Heart left ventricle (tissue), 13 donors: ENCODE results near the gene SPI1.

Experiments
- POLR2A ChIP-seq, 2 donors: fragments of 450-650 bp; IDR thresholded peaks; one replicate each; pipeline ENCODE4 v1.6.1; 2017; ENCODE audit warnings: antibody characterized with exemption in 2 of 2, mild to moderate bottlenecking in 2 of 2, moderate library complexity in 2 of 2
- TF ChIP-seq, protein P1 (sequence below), 12 donors: fragments of 200-600 bp; sonication (generic) in 4 of 12; IDR thresholded peaks; one replicate each; pipeline versions ENCODE4 v1.5.0 to v1.8.0; 2018 to 2022; ENCODE audit warnings: antibody characterized with exemption in 12 of 12, mild to moderate bottlenecking in 5 of 12
- donor health status: ischemic (EF 13 %, LVEDD 7.1; RV severe dilation, severe dysfunction).
- donor health status: DM: no; HTN: yes; CAD: no.
- donor health status: DM: no; HTN: no; CAD: no.
- donor health status: ischemic (EF 25% LVEDD 6.9; RV normal size, moderate dysfunction).
- donor health status: ischemic (EF 25% LVEDD 5.7; RV mildly dilated, moderate dysfunction).
- donor health status: ischemic (EF 35%, LVEDD 5.7; RV mildly dilated, moderate dysfunction).
- donor health status: nonischemic (EF 11% LVEDD 7.7; RV severe dilation, severe dysfunction).
- donor health status: DM: yes; HTN: yes; CAD: no.
- donor health status: PGD.
- donor health status: ischemic (EF 29% LVEDD 5.4; RV normal size, mild dysfunction).
- donor health status: nonischemic (EF 23%, LVEDD 6.1; RV moderate dilation, normal function).

DNA sequence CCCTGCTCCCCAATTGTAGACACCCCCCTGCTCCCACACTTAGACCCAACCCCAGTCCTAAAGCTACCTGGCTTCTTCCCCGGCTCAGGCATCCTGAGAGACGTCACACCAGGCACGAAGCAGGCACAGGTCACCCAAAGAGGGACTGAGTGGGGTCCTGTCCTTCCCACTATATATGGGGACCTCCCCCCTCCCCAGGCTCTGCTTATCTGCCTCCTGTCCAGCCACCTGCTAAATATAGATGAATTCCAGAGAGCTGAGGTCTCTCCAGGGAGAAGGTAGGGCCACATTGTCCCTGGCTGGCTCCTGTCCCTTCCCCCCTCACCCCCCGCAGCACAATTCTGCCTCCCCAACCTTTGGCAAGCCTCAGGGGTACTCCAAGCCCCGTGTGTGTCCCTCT, 25.8 kb downstream of the SPI1 start, which contains the start of gene MYBPC3:
- TF ChIP-seq, protein P1, sequence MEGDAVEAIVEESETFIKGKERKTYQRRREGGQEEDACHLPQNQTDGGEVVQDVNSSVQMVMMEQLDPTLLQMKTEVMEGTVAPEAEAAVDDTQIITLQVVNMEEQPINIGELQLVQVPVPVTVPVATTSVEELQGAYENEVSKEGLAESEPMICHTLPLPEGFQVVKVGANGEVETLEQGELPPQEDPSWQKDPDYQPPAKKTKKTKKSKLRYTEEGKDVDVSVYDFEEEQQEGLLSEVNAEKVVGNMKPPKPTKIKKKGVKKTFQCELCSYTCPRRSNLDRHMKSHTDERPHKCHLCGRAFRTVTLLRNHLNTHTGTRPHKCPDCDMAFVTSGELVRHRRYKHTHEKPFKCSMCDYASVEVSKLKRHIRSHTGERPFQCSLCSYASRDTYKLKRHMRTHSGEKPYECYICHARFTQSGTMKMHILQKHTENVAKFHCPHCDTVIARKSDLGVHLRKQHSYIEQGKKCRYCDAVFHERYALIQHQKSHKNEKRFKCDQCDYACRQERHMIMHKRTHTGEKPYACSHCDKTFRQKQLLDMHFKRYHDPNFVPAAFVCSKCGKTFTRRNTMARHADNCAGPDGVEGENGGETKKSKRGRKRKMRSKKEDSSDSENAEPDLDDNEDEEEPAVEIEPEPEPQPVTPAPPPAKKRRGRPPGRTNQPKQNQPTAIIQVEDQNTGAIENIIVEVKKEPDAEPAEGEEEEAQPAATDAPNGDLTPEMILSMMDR (IDR thresholded peaks at IDR 0.05), result no peak
- TF ChIP-seq POLR2A (IDR thresholded peaks at IDR 0.05), result peak; percentile 47 to 75
